Measurements from ENCODE around the gene PTBP3.

PTBP3 gene

DNA sequence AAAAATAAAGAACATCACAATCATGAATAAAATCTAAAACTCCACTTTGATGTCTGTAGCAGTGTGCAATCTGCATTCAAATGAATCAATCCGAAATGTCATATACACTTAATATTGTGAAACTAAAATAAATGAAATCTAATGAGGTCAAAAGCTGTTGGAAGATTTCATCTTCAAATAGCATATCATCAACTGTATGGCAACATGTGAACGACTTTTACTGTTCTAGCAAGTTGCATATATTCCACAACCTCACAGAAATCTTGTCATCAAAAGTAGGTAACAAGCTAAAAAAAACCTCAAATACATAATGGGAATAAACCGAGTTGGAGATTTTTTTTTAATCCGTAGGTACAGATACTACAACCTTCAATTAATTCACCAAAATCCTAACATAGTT, 1.2 kb downstream of the PTBP3 start:
- Histone ChIP-seq H2AFZ (peak overlapping the region; percentile 92), H3K27me3 (ENCODE audit: control insufficient read depth, insufficient read depth, low read length) (no peaks in the 10 kb centered on the region), H3K36me3 (ENCODE audit: control insufficient read depth, insufficient read depth, low read length) (no peaks in the 10 kb centered on the region), H3K9ac (no peak overlapping the region), H3K4me2 (ENCODE audit: low read length) (peak overlapping the region; percentile 83), H3K79me2 (no peaks in the 10 kb centered on the region), H3K4me1 (no peaks in the 10 kb centered on the region), H3K27ac (no peak overlapping the region), H3K9me3 (ENCODE audit: control insufficient read depth, low read length) (no peaks in the 10 kb centered on the region), H3K4me3 (ENCODE audit: low read depth, low read length) (peak overlapping the region; percentile 58)
- TF ChIP-seq, protein P1, sequence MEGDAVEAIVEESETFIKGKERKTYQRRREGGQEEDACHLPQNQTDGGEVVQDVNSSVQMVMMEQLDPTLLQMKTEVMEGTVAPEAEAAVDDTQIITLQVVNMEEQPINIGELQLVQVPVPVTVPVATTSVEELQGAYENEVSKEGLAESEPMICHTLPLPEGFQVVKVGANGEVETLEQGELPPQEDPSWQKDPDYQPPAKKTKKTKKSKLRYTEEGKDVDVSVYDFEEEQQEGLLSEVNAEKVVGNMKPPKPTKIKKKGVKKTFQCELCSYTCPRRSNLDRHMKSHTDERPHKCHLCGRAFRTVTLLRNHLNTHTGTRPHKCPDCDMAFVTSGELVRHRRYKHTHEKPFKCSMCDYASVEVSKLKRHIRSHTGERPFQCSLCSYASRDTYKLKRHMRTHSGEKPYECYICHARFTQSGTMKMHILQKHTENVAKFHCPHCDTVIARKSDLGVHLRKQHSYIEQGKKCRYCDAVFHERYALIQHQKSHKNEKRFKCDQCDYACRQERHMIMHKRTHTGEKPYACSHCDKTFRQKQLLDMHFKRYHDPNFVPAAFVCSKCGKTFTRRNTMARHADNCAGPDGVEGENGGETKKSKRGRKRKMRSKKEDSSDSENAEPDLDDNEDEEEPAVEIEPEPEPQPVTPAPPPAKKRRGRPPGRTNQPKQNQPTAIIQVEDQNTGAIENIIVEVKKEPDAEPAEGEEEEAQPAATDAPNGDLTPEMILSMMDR (IDR thresholded peaks at IDR 0.05) = no peak

GRCh38 chr9:112331674-112331952, 1.8 kb downstream of the PTBP3 start:
- H3K4me2 ChIP-seq (ENCODE audit: low read length) = no peak overlapping the region
- no peaks in the 10 kb centered on the region for H3K27me3 ChIP-seq (ENCODE audit: control insufficient read depth, insufficient read depth, low read length)
- no peak overlapping the region for H3K4me3 ChIP-seq (ENCODE audit: low read depth, low read length)
- H3K27ac ChIP-seq = no peak overlapping the region
- H3K4me1 ChIP-seq = no peaks in the 10 kb centered on the region
- TF ChIP-seq, protein P1 (IDR thresholded peaks at IDR 0.05) = no peak
- H3K36me3 ChIP-seq (ENCODE audit: control insufficient read depth, insufficient read depth, low read length) = no peaks in the 10 kb centered on the region
- H3K9ac ChIP-seq = no peak overlapping the region
- H3K9me3 ChIP-seq (ENCODE audit: control insufficient read depth, low read length) = no peaks in the 10 kb centered on the region
- H2AFZ ChIP-seq = no peak overlapping the region
- H3K79me2 ChIP-seq = peaks cover 3% of the 10 kb centered on the region

GRCh38 chr9:112328545-112328944, 4.9 kb downstream of the PTBP3 start:
- Histone ChIP-seq H3K4me2 (ENCODE audit: low read length) (no peak overlapping the region), H3K9ac (no peak overlapping the region), H3K27me3 (ENCODE audit: control insufficient read depth, insufficient read depth, low read length) (no peaks in the 10 kb centered on the region), H3K36me3 (ENCODE audit: control insufficient read depth, insufficient read depth, low read length) (no peaks in the 10 kb centered on the region), H3K4me1 (no peaks in the 10 kb centered on the region), H3K4me3 (ENCODE audit: low read depth, low read length) (no peak overlapping the region), H3K27ac (no peak overlapping the region), H3K79me2 (peaks cover 3% of the 10 kb centered on the region), H2AFZ (no peak overlapping the region), H3K9me3 (ENCODE audit: control insufficient read depth, low read length) (no peaks in the 10 kb centered on the region)
- TF ChIP-seq, protein P1 (IDR thresholded peaks at IDR 0.05) = no peak

DNA sequence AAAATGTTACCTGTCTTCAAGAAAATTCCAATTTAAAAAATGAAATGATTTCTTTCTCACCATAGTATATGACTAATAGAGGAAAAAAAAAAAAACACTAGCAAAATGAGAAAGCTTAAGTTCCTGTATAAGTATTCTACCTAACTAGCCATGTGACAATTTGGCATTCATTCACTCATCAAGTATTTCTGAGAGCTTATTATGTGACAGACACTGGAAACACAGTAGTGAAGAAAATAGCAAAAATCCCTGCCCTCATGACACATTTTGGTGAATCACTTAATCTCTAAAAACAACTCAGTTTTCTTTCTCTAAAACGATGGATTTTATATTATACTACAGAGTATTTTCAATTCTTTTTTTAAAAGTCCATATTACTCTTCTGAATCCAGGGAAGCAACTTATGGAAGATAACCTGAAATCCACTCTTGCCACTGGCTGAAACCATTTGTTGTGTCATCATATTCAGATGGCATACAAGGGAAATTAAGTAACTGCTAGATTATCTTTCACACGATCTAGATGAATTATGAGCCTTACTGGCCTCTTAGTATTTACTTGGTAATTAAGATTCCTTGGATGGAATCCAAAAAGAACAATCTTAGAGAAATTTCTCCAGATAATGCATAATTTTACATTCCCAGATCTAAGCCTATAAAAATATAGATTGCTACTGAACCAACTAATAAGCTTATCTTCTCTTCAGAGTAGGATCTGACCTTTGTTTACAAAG, 5.5 kb downstream of the PTBP3 start:
- Histone ChIP-seq H2AFZ (no peak overlapping the region), H3K27ac (no peak overlapping the region), H3K9me3 (ENCODE audit: control insufficient read depth, low read length) (no peaks in the 10 kb centered on the region), H3K27me3 (ENCODE audit: control insufficient read depth, insufficient read depth, low read length) (no peaks in the 10 kb centered on the region), H3K4me1 (no peaks in the 10 kb centered on the region), H3K79me2 (peaks cover 3% of the 10 kb centered on the region), H3K9ac (no peak overlapping the region), H3K36me3 (ENCODE audit: control insufficient read depth, insufficient read depth, low read length) (no peaks in the 10 kb centered on the region), H3K4me3 (ENCODE audit: low read depth, low read length) (no peak overlapping the region), H3K4me2 (ENCODE audit: low read length) (no peak overlapping the region)
- TF ChIP-seq, protein P1 (IDR thresholded peaks at IDR 0.05) = no peak

DNA sequence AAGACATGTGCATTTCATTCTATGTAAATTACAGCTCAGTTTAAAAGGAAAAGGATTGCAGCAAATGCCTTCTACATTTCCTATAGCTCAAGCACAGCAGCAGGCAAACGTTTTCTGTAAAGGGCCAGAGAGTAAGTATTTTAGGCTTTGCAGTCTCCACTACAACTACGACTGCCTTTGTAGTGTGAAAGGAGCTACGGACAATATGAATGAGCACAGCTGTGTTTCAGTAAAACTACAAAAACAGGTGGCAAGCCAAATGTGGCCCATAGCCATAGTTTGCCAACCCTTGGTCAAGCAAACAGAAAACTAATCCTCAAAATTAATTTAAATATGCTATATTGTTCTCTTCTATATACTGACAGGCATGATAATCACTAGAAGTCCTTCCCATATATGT, 7.2 kb downstream of the PTBP3 start:
- no peaks in the 10 kb centered on the region for H3K9me3 ChIP-seq (ENCODE audit: control insufficient read depth, low read length)
- H3K4me1 ChIP-seq = no peaks in the 10 kb centered on the region
- no peaks in the 10 kb centered on the region for H3K27me3 ChIP-seq (ENCODE audit: control insufficient read depth, insufficient read depth, low read length)
- H3K36me3 ChIP-seq (ENCODE audit: control insufficient read depth, insufficient read depth, low read length) = no peaks in the 10 kb centered on the region
- H3K4me2 ChIP-seq (ENCODE audit: low read length) = no peak overlapping the region
- peaks cover 7% of the 10 kb centered on the region for H3K79me2 ChIP-seq
- TF ChIP-seq, protein P1 (IDR thresholded peaks at IDR 0.05) = no peak
- no peak overlapping the region for H3K27ac ChIP-seq
- H2AFZ ChIP-seq = no peak overlapping the region
- no peak overlapping the region for H3K4me3 ChIP-seq (ENCODE audit: low read depth, low read length)
- H3K9ac ChIP-seq = no peak overlapping the region
